ENCODE results near the gene CCDC28B.
A peak's percentile ranks its signal among the peaks of the same experiment; 100 is the strongest.
"Not testable (repeated sequence)": the region's sequence is repeated elsewhere in the genome, so short reads cannot be mapped to it uniquely, and the experiment has no call there.

Gene CCDC28B

DNA sequence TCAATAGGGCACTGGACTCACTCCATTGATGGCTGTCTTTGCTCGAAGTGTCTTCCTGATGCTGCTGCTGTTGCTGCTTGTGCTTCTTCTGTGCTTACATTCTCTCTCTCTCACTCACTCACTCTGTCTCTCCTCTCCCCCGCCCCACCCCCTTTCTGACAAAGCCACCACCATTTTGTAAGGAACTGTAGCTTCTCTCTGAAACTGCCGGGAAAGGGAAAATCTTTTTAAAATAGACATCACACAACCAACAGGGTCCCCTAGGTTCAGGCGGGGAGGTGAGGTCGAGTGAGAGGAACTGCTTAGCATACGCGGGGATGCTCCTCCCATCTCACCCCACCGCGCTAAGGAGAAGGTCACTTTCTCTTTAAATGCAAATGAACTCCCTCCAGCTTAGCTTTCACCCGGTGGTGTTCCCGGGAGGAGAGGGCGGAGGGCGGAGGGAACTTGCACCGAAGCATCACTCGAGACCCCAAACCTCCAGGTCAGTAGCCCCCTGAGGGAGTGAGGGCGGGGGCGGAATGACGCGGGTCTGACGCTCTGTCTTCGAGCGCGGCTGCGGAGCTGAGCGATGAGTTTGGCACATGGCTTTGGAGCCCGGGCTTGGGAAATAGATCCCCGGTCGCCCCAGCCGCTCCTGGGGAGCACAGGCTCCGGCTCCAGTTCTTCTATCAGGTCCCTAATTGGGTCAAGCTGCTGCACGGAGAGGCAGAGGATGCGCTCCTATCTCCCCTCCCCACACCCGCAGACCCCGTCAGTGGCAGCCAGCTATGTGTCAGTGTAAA, at the start of gene CCDC28B:
TSS of gene CCDC28B (plus strand) at position 370 of the 785 bp plus-strand sequence. CDS start 1,341 bp downstream, outside the sequence.
- H3K4me3 ChIP-seq (ENCODE audit: low read depth, low read length) = peak within 1 kb of the TSS; percentile 75
- TF ChIP-seq, protein P1, sequence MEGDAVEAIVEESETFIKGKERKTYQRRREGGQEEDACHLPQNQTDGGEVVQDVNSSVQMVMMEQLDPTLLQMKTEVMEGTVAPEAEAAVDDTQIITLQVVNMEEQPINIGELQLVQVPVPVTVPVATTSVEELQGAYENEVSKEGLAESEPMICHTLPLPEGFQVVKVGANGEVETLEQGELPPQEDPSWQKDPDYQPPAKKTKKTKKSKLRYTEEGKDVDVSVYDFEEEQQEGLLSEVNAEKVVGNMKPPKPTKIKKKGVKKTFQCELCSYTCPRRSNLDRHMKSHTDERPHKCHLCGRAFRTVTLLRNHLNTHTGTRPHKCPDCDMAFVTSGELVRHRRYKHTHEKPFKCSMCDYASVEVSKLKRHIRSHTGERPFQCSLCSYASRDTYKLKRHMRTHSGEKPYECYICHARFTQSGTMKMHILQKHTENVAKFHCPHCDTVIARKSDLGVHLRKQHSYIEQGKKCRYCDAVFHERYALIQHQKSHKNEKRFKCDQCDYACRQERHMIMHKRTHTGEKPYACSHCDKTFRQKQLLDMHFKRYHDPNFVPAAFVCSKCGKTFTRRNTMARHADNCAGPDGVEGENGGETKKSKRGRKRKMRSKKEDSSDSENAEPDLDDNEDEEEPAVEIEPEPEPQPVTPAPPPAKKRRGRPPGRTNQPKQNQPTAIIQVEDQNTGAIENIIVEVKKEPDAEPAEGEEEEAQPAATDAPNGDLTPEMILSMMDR (IDR thresholded peaks at IDR 0.05; ENCODE audit: low read depth, low read length) = no peak

DNA sequence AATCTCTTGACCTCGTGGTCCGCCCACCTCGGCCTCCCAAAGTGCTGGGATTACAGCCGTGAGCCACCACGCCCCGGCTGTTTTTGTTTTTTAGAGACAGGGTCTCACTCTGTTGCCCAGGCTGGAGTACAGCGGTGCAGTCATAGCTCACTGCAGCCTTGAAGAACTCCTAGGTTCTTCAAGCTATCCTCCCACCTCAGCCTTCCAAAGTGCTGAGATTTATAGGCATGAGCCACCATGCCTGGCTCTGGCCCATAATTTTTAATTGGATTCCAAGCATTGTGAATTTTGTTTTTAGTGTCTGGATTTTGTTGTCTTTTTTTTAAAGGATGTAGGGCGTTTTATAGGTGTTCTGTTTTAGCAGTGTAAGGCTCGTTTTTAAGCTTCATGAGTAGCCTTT, 49.5 kb upstream of the CCDC28B start:
- H3K4me3 ChIP-seq (ENCODE audit: low read depth, low read length) = no peak overlapping the region

DNA sequence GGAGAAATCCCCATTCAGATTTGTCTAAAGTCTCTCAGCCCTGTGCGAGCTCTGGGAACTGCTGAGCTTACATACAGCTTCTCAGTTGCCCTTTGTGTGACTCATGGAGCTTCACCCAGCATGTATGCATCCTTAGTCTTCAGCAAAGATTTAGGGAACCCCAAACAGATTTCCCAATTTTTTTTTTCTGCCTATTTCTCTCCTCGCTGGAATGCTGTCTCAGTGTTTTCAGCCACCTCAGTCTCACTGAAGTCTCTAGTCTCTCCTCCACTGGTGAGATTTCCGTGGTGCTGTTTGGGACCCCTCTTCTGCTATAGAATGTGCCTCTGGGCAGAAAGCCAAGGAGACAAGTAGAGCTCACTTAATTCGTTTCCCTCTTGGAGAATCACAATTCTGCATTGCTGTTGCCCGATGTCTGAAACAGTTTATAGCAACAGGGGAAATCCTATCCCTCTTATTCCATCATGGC, 49.0 kb upstream of the CCDC28B start:
- H3K4me3 ChIP-seq (ENCODE audit: low read depth, low read length) = no peak overlapping the region
- TF ChIP-seq, protein P1 (IDR thresholded peaks at IDR 0.05; ENCODE audit: low read depth, low read length) = no peak

More for the DNA sequence above, 49.5 kb upstream of the CCDC28B start:
- TF ChIP-seq, protein P1 (IDR thresholded peaks at IDR 0.05; ENCODE audit: low read depth, low read length) = no peak

- no peak overlapping the region for H3K4me3 ChIP-seq (ENCODE audit: low read depth, low read length)
- TF ChIP-seq, protein P1 (IDR thresholded peaks at IDR 0.05; ENCODE audit: low read depth, low read length) = no peak
These were observed 41.2 kb upstream of the CCDC28B start for GRCh38 chr1:32159189-32159588.

DNA sequence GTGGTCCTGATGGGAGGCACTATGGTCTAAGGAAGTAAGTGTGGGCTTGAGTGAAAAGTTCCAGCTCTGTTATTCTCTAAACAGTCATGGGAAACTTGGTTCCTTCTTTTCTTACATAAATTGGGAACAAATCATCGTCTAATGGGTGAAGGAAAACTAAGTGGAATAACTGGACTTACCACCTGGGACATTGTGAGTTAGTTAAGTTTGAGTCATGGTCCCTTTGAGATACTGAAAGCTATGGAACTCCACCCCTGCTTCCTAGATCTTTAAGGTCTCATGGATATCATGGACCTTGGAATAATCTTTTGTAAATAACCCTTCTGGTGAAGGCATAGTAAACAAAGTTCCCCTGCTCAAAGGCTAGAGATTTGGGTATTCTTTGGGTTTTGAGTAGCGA, 37.0 kb upstream of the CCDC28B start:
- no peak overlapping the region for H3K4me3 ChIP-seq (ENCODE audit: low read depth, low read length)
- TF ChIP-seq, protein P1 (IDR thresholded peaks at IDR 0.05; ENCODE audit: low read depth, low read length) = no peak

DNA sequence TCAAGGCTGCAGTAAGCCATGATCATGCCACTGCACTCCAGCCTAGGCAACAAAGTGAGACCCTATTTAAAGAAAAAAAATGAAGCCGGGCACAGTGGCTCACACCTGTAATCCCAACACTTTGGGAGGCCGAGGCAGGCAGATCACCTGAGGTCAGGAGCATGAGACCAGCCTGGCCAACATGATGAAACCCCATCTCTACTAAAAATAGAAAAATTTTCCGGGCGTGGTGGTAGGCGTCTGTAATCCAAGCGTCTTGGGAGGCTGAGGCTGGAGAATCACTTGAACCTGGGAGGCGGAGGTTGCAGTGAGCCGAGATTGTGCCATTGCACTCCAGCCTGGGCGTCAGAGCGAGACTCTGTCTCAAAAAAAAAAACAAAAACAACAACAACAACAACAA, 34.8 kb upstream of the CCDC28B start:
- not testable (repeated sequence) for H3K4me3 ChIP-seq (ENCODE audit: low read depth, low read length)

GRCh38 chr1:32170991-32171390, 29.4 kb upstream of the CCDC28B start:
- TF ChIP-seq, protein P1 (IDR thresholded peaks at IDR 0.05; ENCODE audit: low read depth, low read length) = no peak
- H3K4me3 ChIP-seq (ENCODE audit: low read depth, low read length) = no peak overlapping the region

Data from WI38 (cell line).